ENCODE results near the gene EXOC6B.

DNA sequence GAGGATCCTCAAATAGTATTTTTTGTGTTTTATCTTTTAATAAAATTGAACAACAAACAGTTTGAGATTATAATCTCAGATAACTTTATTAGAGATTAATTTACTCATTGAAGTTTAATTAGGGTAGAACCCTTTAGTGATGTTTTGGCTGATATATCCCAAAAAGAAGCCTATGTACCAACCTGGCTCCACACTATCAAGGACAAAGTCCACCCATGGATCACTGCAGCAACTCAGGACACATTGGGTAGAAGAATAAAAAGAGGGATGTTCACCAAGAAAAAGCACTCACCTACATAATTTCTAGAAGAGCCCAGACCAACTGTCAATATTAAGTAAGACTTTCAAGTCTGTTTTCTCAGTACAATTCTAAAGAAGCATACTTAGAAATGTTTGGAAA is 112.9 kb downstream of the EXOC6B start:
- TF ChIP-seq, protein P1, sequence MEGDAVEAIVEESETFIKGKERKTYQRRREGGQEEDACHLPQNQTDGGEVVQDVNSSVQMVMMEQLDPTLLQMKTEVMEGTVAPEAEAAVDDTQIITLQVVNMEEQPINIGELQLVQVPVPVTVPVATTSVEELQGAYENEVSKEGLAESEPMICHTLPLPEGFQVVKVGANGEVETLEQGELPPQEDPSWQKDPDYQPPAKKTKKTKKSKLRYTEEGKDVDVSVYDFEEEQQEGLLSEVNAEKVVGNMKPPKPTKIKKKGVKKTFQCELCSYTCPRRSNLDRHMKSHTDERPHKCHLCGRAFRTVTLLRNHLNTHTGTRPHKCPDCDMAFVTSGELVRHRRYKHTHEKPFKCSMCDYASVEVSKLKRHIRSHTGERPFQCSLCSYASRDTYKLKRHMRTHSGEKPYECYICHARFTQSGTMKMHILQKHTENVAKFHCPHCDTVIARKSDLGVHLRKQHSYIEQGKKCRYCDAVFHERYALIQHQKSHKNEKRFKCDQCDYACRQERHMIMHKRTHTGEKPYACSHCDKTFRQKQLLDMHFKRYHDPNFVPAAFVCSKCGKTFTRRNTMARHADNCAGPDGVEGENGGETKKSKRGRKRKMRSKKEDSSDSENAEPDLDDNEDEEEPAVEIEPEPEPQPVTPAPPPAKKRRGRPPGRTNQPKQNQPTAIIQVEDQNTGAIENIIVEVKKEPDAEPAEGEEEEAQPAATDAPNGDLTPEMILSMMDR (IDR thresholded peaks at IDR 0.05 in 4 of 5, conservative IDR thresholded peaks at IDR 0.05 in 1 of 5): no peak
- TF ChIP-seq POLR2A (IDR thresholded peaks at IDR 0.05): no peak

All from gastrocnemius medialis (tissue), 4 donors.